ENCODE measurements around the gene RGL4. TPM values are rescaled to one million over a fixed set of nuclear protein-coding genes. Genes with fewer than 3 reads are reported as not detected.

The RGL4 gene
- total RNA-seq, 1 experiment from 2014 or later, result not detected

GRCh38 chr22:23745791-23746190, 55.0 kb downstream of the RGL4 start:
- no peaks in the 10 kb centered on the region for H3K27me3 ChIP-seq
- H3K36me3 ChIP-seq, result peaks cover 9% of the 10 kb centered on the region
- no peaks in the 10 kb centered on the region for H3K9me3 ChIP-seq
- H3K4me3 ChIP-seq, result no peak overlapping the region
- DNase-seq, result no peak

Other genes starting within 250 kb of the RGL4 start
- not detected in 2 replicates for gene IGLL1, start 110.7 kb upstream of the RGL4 start, total RNA-seq (2014; rRNA removed; shearing (Covaris generic); ENCODE audit: low replicate concordance)
- gene DRICH1, start 58.7 kb upstream of the RGL4 start, total RNA-seq (2014; rRNA removed; shearing (Covaris generic); ENCODE audit: low replicate concordance), result not detected in 2 replicates
- 2.4 and 3.9 TPM in 2 replicates for gene ZNF70, start 60.1 kb downstream of the RGL4 start, total RNA-seq (2014; rRNA removed; shearing (Covaris generic); ENCODE audit: low replicate concordance)
- not detected in 2 replicates for gene VPREB3, start 63.4 kb downstream of the RGL4 start, total RNA-seq (2014; rRNA removed; shearing (Covaris generic); ENCODE audit: low replicate concordance)
- gene C22orf15, start 72.0 kb downstream of the RGL4 start, total RNA-seq (2014; rRNA removed; shearing (Covaris generic); ENCODE audit: low replicate concordance), result 0.30 TPM in 1 of 2 replicates, not detected in the other
- gene CHCHD10, start 77.0 kb downstream of the RGL4 start, total RNA-seq (2014; rRNA removed; shearing (Covaris generic); ENCODE audit: low replicate concordance), result 0.26 TPM in 1 of 2 replicates, not detected in the other
- gene MMP11, start 81.8 kb downstream of the RGL4 start, total RNA-seq (2014; rRNA removed; shearing (Covaris generic); ENCODE audit: low replicate concordance), result 2.0 and 4.9 TPM in 2 replicates
- 70.8 and 109 TPM in 2 replicates for gene SMARCB1, start 96.0 kb downstream of the RGL4 start, total RNA-seq (2014; rRNA removed; shearing (Covaris generic); ENCODE audit: low replicate concordance)
- gene DERL3, start 148.0 kb downstream of the RGL4 start, total RNA-seq (2014; rRNA removed; shearing (Covaris generic); ENCODE audit: low replicate concordance), result 0.42 and 0.72 TPM in 2 replicates
- gene SLC2A11, start 166.9 kb downstream of the RGL4 start, total RNA-seq (2014; rRNA removed; shearing (Covaris generic); ENCODE audit: low replicate concordance), result 0.27 and 0.30 TPM in 2 replicates
- 527 and 1,011 TPM in 2 replicates for gene MIF, start 203.4 kb downstream of the RGL4 start, total RNA-seq (2014; rRNA removed; shearing (Covaris generic); ENCODE audit: low replicate concordance)